H1 (cell line): ENCODE data around the gene PTPN7. TPM values are rescaled to one million over a fixed set of nuclear protein-coding genes. Genes with fewer than 3 reads are reported as not detected.

Experiments
- CEBPB ChIP-seq: IDR thresholded peaks from 2 replicates; pipeline ENCODE4 v1.6.1; 2012; ENCODE audit warnings: low read depth, low read length
- HDAC2 ChIP-seq, 2 experiments: fragments of 300-600 bp in 1 of 2; sonication (generic) in 1 of 2; IDR thresholded peaks; 2 replicates each; pipeline ENCODE4 v1.6.1; 2011 to 2012; ENCODE audit warnings: low read depth in 2 of 2, low read length in 2 of 2, mild to moderate bottlenecking in 2 of 2, moderate library complexity in 2 of 2, borderline replicate concordance in 1 of 2, inconsistent platforms in 1 of 2
- RNF2 ChIP-seq: fragments of 200-900, 300-1000 bp; sonication (generic); IDR thresholded peaks from 2 replicates; pipeline ENCODE4 v1.7.1; 2016; ENCODE audit warnings: borderline replicate concordance, low read depth, mild to moderate bottlenecking, antibody characterized with exemption, low read length; ENCODE audit not compliant: poor library complexity, severe bottlenecking; ENCODE audit errors: missing control alignments
- polyA plus RNA-seq, 7 experiments: library from polyadenylated mRNA; depleted of rRNA in 3 of 7; stranded (reverse) in 5 of 7; unstranded in 2 of 7; fragments of >200 nt in 5 of 7; fragments of 200-250 nt in 2 of 7; gene quantifications; 1 replicate in 5 of 7; 2 replicates in 1 of 7; 4 replicates in 1 of 7; pipeline versions ENCODE4 v1.2.1 to v1.2.3, GENCODE V29; 2011 to 2013; ENCODE audit warnings: missing spikeins in 2 of 7, mixed read lengths in 2 of 7
- total RNA-seq: library from RNA; stranded (reverse); fragmentation: NEBNext Ultra II Directional; extraction: Animal tissue kit (Norgen Biotek cat#: 25700); gene quantifications from 2 replicates; pipeline ENCODE4 v1.2.1, GENCODE V29; 2021
- TF ChIP-seq, protein P1 (sequence below), 3 experiments: IDR thresholded peaks; 1 replicate in 2 of 3; 2 replicates in 1 of 3; pipeline versions ENCODE4 v1.5.1 to v1.6.1; 2011; ENCODE audit warnings: low read length in 3 of 3, mild to moderate bottlenecking in 3 of 3, inconsistent platforms in 2 of 3, low read depth in 1 of 3, moderate library complexity in 1 of 3; ENCODE audit not compliant: insufficient read depth in 1 of 3; ENCODE audit errors: control extremely low read depth in 1 of 3
- TF ChIP-seq, protein P2 (sequence below): IDR thresholded peaks from 2 replicates; pipeline ENCODE4 v1.6.1; 2012; ENCODE audit warnings: inconsistent platforms

The PTPN7 gene
- total and polyA plus RNA-seq, 2 of the 8 experiments (the other 6 are each of a cell fraction or from before 2014, with no cell fraction given) = 0.20 TPM; not detected in 1

DNA sequence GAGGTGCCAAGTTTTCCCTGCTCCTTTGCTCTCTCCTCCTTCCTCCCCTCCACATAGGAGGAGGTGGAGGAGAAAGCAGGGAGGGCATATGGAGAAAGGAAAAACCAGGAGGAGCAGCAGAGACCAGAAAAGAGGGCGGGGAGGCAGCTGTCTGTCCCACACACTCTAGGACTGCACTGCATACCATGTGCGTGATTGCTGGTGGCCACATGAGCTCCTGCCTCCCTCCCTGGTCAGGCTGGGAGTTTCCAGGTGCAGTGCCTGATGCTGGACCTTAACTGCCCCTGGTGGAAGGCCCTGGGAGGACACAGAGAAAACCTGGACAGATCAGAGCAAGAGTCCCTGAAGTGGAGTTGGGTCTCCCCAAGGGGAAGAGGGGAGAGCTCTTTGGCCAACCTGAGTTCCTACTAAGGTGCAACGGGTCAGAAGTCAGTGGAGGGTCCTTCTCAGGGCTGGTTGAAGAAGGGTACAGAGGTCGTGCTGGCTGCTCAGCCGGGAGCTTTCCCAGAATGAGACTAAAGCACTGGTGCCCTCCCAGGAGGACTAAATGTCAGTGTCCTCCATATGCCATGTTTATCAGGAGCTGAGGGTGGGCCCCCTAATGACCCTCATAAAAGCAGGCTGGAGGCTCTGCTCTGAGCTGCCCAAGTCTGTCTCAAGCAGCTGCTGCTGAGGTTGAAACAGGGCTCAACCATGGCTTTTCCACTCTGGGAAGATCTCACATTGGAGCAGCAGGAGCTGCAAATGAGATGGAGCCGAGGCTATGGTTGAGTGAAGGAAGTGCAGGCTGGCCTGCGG is 29.7 kb upstream of the PTPN7 start (continued):
- TF ChIP-seq CEBPB = no peak
- TF ChIP-seq RNF2 = no peak
- TF ChIP-seq, protein P1, sequence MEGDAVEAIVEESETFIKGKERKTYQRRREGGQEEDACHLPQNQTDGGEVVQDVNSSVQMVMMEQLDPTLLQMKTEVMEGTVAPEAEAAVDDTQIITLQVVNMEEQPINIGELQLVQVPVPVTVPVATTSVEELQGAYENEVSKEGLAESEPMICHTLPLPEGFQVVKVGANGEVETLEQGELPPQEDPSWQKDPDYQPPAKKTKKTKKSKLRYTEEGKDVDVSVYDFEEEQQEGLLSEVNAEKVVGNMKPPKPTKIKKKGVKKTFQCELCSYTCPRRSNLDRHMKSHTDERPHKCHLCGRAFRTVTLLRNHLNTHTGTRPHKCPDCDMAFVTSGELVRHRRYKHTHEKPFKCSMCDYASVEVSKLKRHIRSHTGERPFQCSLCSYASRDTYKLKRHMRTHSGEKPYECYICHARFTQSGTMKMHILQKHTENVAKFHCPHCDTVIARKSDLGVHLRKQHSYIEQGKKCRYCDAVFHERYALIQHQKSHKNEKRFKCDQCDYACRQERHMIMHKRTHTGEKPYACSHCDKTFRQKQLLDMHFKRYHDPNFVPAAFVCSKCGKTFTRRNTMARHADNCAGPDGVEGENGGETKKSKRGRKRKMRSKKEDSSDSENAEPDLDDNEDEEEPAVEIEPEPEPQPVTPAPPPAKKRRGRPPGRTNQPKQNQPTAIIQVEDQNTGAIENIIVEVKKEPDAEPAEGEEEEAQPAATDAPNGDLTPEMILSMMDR (IDR thresholded peaks at IDR 0.05; ENCODE audit: control extremely low read depth in 1 of 3, insufficient read depth in 1 of 3, low read depth in 1 of 3, low read length in 3 of 3) = peak in 2 of 3 experiments; percentile 23 to 32; a peak in 2 of 4 replicates
- TF ChIP-seq HDAC2 (IDR thresholded peaks at IDR 0.05; ENCODE audit: borderline replicate concordance in 1 of 2, low read depth in 2 of 2, low read length in 2 of 2) = no peak
- TF ChIP-seq, protein P2, sequence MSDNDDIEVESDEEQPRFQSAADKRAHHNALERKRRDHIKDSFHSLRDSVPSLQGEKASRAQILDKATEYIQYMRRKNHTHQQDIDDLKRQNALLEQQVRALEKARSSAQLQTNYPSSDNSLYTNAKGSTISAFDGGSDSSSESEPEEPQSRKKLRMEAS = 0 out of 2 replicates have a peak, but pooled peaks have one; percentile 10
